Caco-2 (cell line): ENCODE results near the gene FRAS1. TPM values are rescaled to one million over a fixed set of nuclear protein-coding genes. Genes with fewer than 3 reads are reported as not detected.

Source experiments
- BruUV-seq: library from RNA; stranded (reverse); fragments of 400-500 nt; replicated peaks from 2 replicates; lab custom pipeline; 2021; lab: Mats Ljungman, UMichigan
- CTCF ChIA-PET: fragments of 300-600 bp; sonication (Branson Sonifier 250); formaldehyde crosslinking; loops from one replicate; lab custom pipeline; 2022; ENCODE audit warnings: antibody characterized with exemption; lab: Charles Lee
- POLR2A ChIA-PET: fragments of 300-600 bp; sonication (Branson Sonifier 250); formaldehyde crosslinking; loops from one replicate; lab custom pipeline; 2022; ENCODE audit warnings: antibody characterized with exemption; lab: Charles Lee
- DNase-seq, 2 experiments: peaks; one replicate each; pipeline versions ENCODE4 v3.0.0 to v3.0.0-alpha.2; 2020 to 2022
- H3K27me3 ChIP-seq: replicated peaks from 2 replicates; pipeline ENCODE4 v1.6.0; 2011; ENCODE audit warnings: low read length; ENCODE audit not compliant: control insufficient read depth, insufficient read depth
- H3K36me3 ChIP-seq: 2 replicates; pipeline ENCODE4 v1.5.1; 2011; ENCODE audit warnings: low read length; ENCODE audit not compliant: control insufficient read depth, insufficient read depth
- H3K4me1 ChIP-seq: fragments of 250-450 bp; sonication (Bioruptor Pico); 2 replicates; pipeline ENCODE4 v1.5.1; 2020; ENCODE audit warnings: mild to moderate bottlenecking
- H3K4me3 ChIP-seq: 2 replicates; pipeline ENCODE4 v1.5.1; 2011; ENCODE audit warnings: low read depth, mild to moderate bottlenecking, control low read depth, low read length
- H3K9me3 ChIP-seq: fragments of 250-450 bp; sonication (Bioruptor Pico); 2 replicates; pipeline ENCODE4 v1.5.1; 2020; ENCODE audit warnings: mild to moderate bottlenecking, moderate library complexity
- H3K27ac Mint-ChIP-seq: one replicate; pipeline ENCODE4 v1.8.0; 2022; ENCODE audit warnings: mixed read lengths; ENCODE audit not compliant: unreplicated experiment
- H3K27me3 Mint-ChIP-seq: one replicate; pipeline ENCODE4 v1.8.0; 2022; ENCODE audit warnings: mixed read lengths; ENCODE audit not compliant: insufficient read depth, unreplicated experiment
- H3K36me3 Mint-ChIP-seq: one replicate; pipeline ENCODE4 v1.8.0; 2022; ENCODE audit warnings: mild to moderate bottlenecking, mixed read lengths; ENCODE audit not compliant: insufficient read depth, unreplicated experiment
- H3K4me1 Mint-ChIP-seq: one replicate; pipeline ENCODE4 v1.8.0; 2022; ENCODE audit warnings: low read depth, mixed read lengths; ENCODE audit not compliant: unreplicated experiment
- H3K4me3 Mint-ChIP-seq: one replicate; pipeline ENCODE4 v1.8.0; 2022; ENCODE audit warnings: mild to moderate bottlenecking, moderate library complexity, mixed read lengths; ENCODE audit not compliant: unreplicated experiment
- H3K9me3 Mint-ChIP-seq: one replicate; pipeline ENCODE4 v1.8.0; 2022; ENCODE audit warnings: mixed read lengths; ENCODE audit not compliant: unreplicated experiment
- CTCF ChIP-seq, 2 experiments: fragments of 200-600 bp in 1 of 2; IDR thresholded peaks; 1 replicate in 1 of 2; 2 replicates in 1 of 2; pipeline versions ENCODE4 v1.5.1 to v1.8.0; 2011 to 2022; ENCODE audit warnings: antibody characterized with exemption in 1 of 2, control low read depth in 1 of 2, inconsistent platforms in 1 of 2, low read depth in 1 of 2, low read length in 1 of 2, mild to moderate bottlenecking in 1 of 2, moderate library complexity in 1 of 2; ENCODE audit not compliant: insufficient read depth in 1 of 2, severe bottlenecking in 1 of 2, unreplicated experiment in 1 of 2
- intact Hi-C: fragments of 100-400 bp; cut with micrococcal nuclease; formaldehyde crosslinking; loops from one replicate; pipeline ENCODE4 v1.10.0; 2022; ENCODE audit not compliant: unreplicated experiment
- total RNA-seq: library from RNA; stranded (reverse); gene quantifications from 2 replicates; pipeline ENCODE4 v1.2.3, GENCODE V29; 2022

Gene FRAS1
- total RNA-seq, 1 experiment from 2014 or later: 40.8 TPM

GRCh38 chr4:78418406-78418805 is 361.3 kb downstream of the FRAS1 start:
- no peaks in the 10 kb centered on the region for H3K9me3 ChIP-seq
- CTCF ChIA-PET: no interaction called here
- no peak overlapping the region for H3K4me3 Mint-ChIP-seq
- no TSS peak for BruUV-seq
- peaks cover 34% of the 10 kb centered on the region for H3K36me3 Mint-ChIP-seq
- DNase-seq: no peak
- 0 out of 2 replicates have a peak, but pooled peaks cover under 1% of the 10 kb centered on the region for H3K4me1 ChIP-seq
- H3K27ac Mint-ChIP-seq: no peak overlapping the region
- intact Hi-C loops: loop anchor here (5.0 kb wide), 1 partner anchor 361 kb away; the partner anchor contains the start of gene FRAS1
- no peak for TF ChIP-seq CTCF (IDR thresholded peaks at IDR 0.05; ENCODE audit: insufficient read depth in 1 of 2, low read depth in 1 of 2, low read length in 1 of 2, severe bottlenecking in 1 of 2, unreplicated experiment in 1 of 2)
- H3K27me3 ChIP-seq: no peaks in the 10 kb centered on the region
- H3K4me3 ChIP-seq: no peak overlapping the region
- no peaks in the 10 kb centered on the region for H3K9me3 Mint-ChIP-seq
- no peaks in the 10 kb centered on the region for H3K4me1 Mint-ChIP-seq
- POLR2A ChIA-PET: no interaction called here
- H3K27me3 Mint-ChIP-seq: no peaks in the 10 kb centered on the region
- H3K36me3 ChIP-seq: no peaks in the 10 kb centered on the region

- Histone ChIP-seq H3K27me3 (no peaks in the 10 kb centered on the region), H3K9me3 (no peaks in the 10 kb centered on the region), H3K36me3 (no peaks in the 10 kb centered on the region), H3K4me1 (peaks cover 9% of the 10 kb centered on the region), H3K4me3 (no peak overlapping the region)
- peaks cover 26% of the 10 kb centered on the region for H3K36me3 Mint-ChIP-seq
- CTCF ChIA-PET: no interaction called here
- POLR2A ChIA-PET: no interaction called here
- H3K27me3 Mint-ChIP-seq: no peaks in the 10 kb centered on the region
- intact Hi-C loops: no loop called here
- peaks cover 6% of the 10 kb centered on the region for H3K4me1 Mint-ChIP-seq
- DNase-seq: no peak
- no peak overlapping the region for H3K27ac Mint-ChIP-seq
- no TSS peak for BruUV-seq
- no peak overlapping the region for H3K4me3 Mint-ChIP-seq
- no peaks in the 10 kb centered on the region for H3K9me3 Mint-ChIP-seq
- TF ChIP-seq CTCF (IDR thresholded peaks at IDR 0.05; ENCODE audit: insufficient read depth in 1 of 2, low read depth in 1 of 2, low read length in 1 of 2, severe bottlenecking in 1 of 2, unreplicated experiment in 1 of 2): no peak
These were observed 366.7 kb downstream of the FRAS1 start for GRCh38 chr4:78423790-78424189.

- BruUV-seq: no TSS peak
- H3K27me3 ChIP-seq: no peaks in the 10 kb centered on the region
- no peaks in the 10 kb centered on the region for H3K27me3 Mint-ChIP-seq
- no peaks in the 10 kb centered on the region for H3K36me3 ChIP-seq
- H3K4me1 Mint-ChIP-seq: peaks cover 6% of the 10 kb centered on the region
- H3K4me1 ChIP-seq: peaks cover 9% of the 10 kb centered on the region
- DNase-seq: no peak
- H3K4me3 ChIP-seq: no peak overlapping the region
- H3K9me3 Mint-ChIP-seq: no peaks in the 10 kb centered on the region
- intact Hi-C loops: no loop called here
- no peaks in the 10 kb centered on the region for H3K9me3 ChIP-seq
- ChIA-PET CTCF (no interaction called here), POLR2A (no interaction called here)
- TF ChIP-seq CTCF (IDR thresholded peaks at IDR 0.05; ENCODE audit: insufficient read depth in 1 of 2, low read depth in 1 of 2, low read length in 1 of 2, severe bottlenecking in 1 of 2, unreplicated experiment in 1 of 2): no peak
- no peak overlapping the region for H3K4me3 Mint-ChIP-seq
- peaks cover 22% of the 10 kb centered on the region for H3K36me3 Mint-ChIP-seq
- no peak overlapping the region for H3K27ac Mint-ChIP-seq
These were observed 367.3 kb downstream of the FRAS1 start for GRCh38 chr4:78424461-78424860.
